PC-3 (cell line): Measurements from ENCODE around the gene CHD5. TPM values are rescaled to one million over a fixed set of nuclear protein-coding genes. Genes with fewer than 3 reads are reported as not detected.

ENCODE experiments used
- ATAC-seq: fragments of 200-7000 bp; cut with Tn5 transposase; 2 replicates; pipeline ENCODE4 v1.9.1; 2020; ENCODE audit warnings: mild to moderate bottlenecking, moderate library complexity
- BruUV-seq: library from RNA; stranded (reverse); fragments of 400-500 nt; replicated peaks from 2 replicates; lab custom pipeline; 2021; lab: Mats Ljungman, UMichigan
- CTCF ChIA-PET: fragments of 300-600 bp; sonication (Branson Sonifier 250); formaldehyde crosslinking; loops from one replicate; lab custom pipeline; 2022; ENCODE audit warnings: antibody characterized with exemption; lab: Charles Lee
- POLR2A ChIA-PET: fragments of 300-600 bp; sonication (Branson Sonifier 250); formaldehyde crosslinking; loops from one replicate; lab custom pipeline; 2022; ENCODE audit warnings: antibody characterized with exemption; ENCODE audit not compliant: unreplicated experiment; lab: Charles Lee
- DNase-seq: peaks from one replicate; pipeline ENCODE4 v3.0.0-alpha.2; 2015
- H2AFZ ChIP-seq: fragments of 300-600 bp; sonication (generic); 2 replicates; pipeline ENCODE4 v1.6.0; 2016; ENCODE audit warnings: antibody characterized with exemption, low read length
- H3F3A ChIP-seq: fragments of 300-600 bp; sonication (generic); one replicate; pipeline ENCODE4 v1.6.0; 2017; ENCODE audit warnings: antibody characterized with exemption, low read length, control low read depth, mild to moderate bottlenecking; ENCODE audit not compliant: unreplicated experiment
- H3K27ac ChIP-seq: fragments of 300-600 bp; sonication (generic); 2 replicates; pipeline ENCODE4 v1.5.1; 2016; ENCODE audit warnings: mild to moderate bottlenecking, low read length
- H3K27me3 ChIP-seq: fragments of 300-600 bp; sonication (generic); 2 replicates; pipeline ENCODE4 v1.6.1; 2016; ENCODE audit warnings: low read length, mixed read lengths
- H3K36me3 ChIP-seq: fragments of 300-600 bp; sonication (generic); 2 replicates; pipeline ENCODE4 v1.6.1; 2016; ENCODE audit warnings: low read depth, mixed run types, low read length, mixed read lengths
- H3K4me1 ChIP-seq: fragments of 300-600 bp; sonication (generic); 2 replicates; pipeline ENCODE4 v1.5.1; 2016; ENCODE audit warnings: low read length; ENCODE audit not compliant: insufficient read depth
- H3K4me2 ChIP-seq: fragments of 300-600 bp; sonication (generic); 2 replicates; pipeline ENCODE4 v1.6.0; 2016; ENCODE audit warnings: low read length
- H3K4me3 ChIP-seq: fragments of 300-600 bp; sonication (generic); 2 replicates; pipeline ENCODE4 v1.5.1; 2016; ENCODE audit warnings: mild to moderate bottlenecking, low read length, mixed read lengths
- H3K79me2 ChIP-seq: fragments of 300-600 bp; sonication (generic); 2 replicates; pipeline ENCODE4 v1.6.1; 2017; ENCODE audit warnings: low read length, mixed read lengths
- H3K9ac ChIP-seq: fragments of 300-600 bp; sonication (generic); 2 replicates; pipeline ENCODE4 v1.6.0; 2016; ENCODE audit warnings: mild to moderate bottlenecking, low read length
- H3K9me2 ChIP-seq: fragments of 300-600 bp; sonication (generic); replicated peaks from 2 replicates; pipeline ENCODE4 v1.6.1; 2016; ENCODE audit warnings: mixed run types, low read length, mixed read lengths
- H3K9me3 ChIP-seq: fragments of 300-600 bp; sonication (generic); 2 replicates; pipeline ENCODE4 v1.6.1; 2016; ENCODE audit warnings: low read length, mixed read lengths
- H4K20me1 ChIP-seq: fragments of 300-600 bp; sonication (generic); 2 replicates; pipeline ENCODE4 v1.6.1; 2016; ENCODE audit warnings: low read length, mixed read lengths
- EZH2 ChIP-seq: fragments of 300-600 bp; sonication (generic); IDR thresholded peaks from one replicate; pipeline ENCODE4 v1.6.1; 2017; ENCODE audit warnings: antibody characterized with exemption, mild to moderate bottlenecking, low read length; ENCODE audit not compliant: unreplicated experiment
- EZH2phosphoT487 ChIP-seq: fragments of 300-600 bp; sonication (generic); IDR thresholded peaks from 2 replicates; pipeline ENCODE4 v1.6.1; 2018; ENCODE audit warnings: mild to moderate bottlenecking, antibody characterized with exemption, low read length, borderline replicate concordance
- intact Hi-C: fragments of 100-400 bp; cut with micrococcal nuclease; formaldehyde crosslinking; loops from 2 replicates; pipeline ENCODE4 v1.9.0; 2023
- total RNA-seq: library from RNA; depleted of rRNA; stranded (reverse); fragments of >200 nt; gene quantifications from 2 replicates; pipeline ENCODE4 v1.2.3, GENCODE V29; 2014
- TF ChIP-seq, protein P1 (sequence below): fragments of 300-600 bp; sonication (generic); conservative IDR thresholded peaks from 2 replicates; pipeline ENCODE4 v1.5.1; 2017; ENCODE audit warnings: antibody characterized with exemption, low read depth, mild to moderate bottlenecking, low read length

The CHD5 gene
- total RNA-seq, 1 experiment from 2014 or later: 0.55 TPM

DNA sequence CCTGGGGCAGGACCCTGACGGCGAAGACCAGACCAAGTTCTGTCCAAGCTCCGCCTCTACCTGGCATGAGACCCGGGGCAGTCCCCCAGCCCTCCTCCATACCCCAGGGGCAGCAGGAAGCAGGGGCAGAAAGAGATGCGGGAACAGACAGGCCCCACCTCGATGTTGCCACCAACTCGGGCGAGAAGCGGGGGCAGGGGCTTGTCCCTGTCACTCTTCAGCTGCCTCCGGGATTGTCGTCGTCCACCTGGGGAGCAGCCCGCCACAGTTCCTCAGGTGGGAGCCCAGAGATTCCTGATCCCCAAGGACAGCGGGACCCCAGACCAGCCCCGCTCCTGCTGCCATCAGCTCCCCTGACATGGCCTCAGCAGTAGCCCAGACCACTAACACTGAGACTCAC, 54.8 kb downstream of the CHD5 start:
- intact Hi-C loops: no loop called here
- Histone ChIP-seq H3F3A (no peaks in the 10 kb centered on the region), H3K9me3 (no peaks in the 10 kb centered on the region), H3K79me2 (no peaks in the 10 kb centered on the region), H3K36me3 (no peaks in the 10 kb centered on the region), H3K4me1 (no peaks in the 10 kb centered on the region), H2AFZ (no peak overlapping the region), H3K9ac (no peak overlapping the region), H3K9me2 (no peaks in the 10 kb centered on the region), H3K4me3 (no peak overlapping the region), H3K27me3 (no peaks in the 10 kb centered on the region), H3K4me2 (no peak overlapping the region), H3K27ac (no peak overlapping the region), H4K20me1 (no peaks in the 10 kb centered on the region)
- no TSS peak for BruUV-seq
- ChIA-PET CTCF (no interaction called here), POLR2A (no interaction called here)
- no peak for ATAC-seq
- DNase-seq: no peak
- TF ChIP-seq, protein P1, sequence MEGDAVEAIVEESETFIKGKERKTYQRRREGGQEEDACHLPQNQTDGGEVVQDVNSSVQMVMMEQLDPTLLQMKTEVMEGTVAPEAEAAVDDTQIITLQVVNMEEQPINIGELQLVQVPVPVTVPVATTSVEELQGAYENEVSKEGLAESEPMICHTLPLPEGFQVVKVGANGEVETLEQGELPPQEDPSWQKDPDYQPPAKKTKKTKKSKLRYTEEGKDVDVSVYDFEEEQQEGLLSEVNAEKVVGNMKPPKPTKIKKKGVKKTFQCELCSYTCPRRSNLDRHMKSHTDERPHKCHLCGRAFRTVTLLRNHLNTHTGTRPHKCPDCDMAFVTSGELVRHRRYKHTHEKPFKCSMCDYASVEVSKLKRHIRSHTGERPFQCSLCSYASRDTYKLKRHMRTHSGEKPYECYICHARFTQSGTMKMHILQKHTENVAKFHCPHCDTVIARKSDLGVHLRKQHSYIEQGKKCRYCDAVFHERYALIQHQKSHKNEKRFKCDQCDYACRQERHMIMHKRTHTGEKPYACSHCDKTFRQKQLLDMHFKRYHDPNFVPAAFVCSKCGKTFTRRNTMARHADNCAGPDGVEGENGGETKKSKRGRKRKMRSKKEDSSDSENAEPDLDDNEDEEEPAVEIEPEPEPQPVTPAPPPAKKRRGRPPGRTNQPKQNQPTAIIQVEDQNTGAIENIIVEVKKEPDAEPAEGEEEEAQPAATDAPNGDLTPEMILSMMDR: no peak
- no peak for TF ChIP-seq EZH2phosphoT487
- TF ChIP-seq EZH2: no peak

DNA sequence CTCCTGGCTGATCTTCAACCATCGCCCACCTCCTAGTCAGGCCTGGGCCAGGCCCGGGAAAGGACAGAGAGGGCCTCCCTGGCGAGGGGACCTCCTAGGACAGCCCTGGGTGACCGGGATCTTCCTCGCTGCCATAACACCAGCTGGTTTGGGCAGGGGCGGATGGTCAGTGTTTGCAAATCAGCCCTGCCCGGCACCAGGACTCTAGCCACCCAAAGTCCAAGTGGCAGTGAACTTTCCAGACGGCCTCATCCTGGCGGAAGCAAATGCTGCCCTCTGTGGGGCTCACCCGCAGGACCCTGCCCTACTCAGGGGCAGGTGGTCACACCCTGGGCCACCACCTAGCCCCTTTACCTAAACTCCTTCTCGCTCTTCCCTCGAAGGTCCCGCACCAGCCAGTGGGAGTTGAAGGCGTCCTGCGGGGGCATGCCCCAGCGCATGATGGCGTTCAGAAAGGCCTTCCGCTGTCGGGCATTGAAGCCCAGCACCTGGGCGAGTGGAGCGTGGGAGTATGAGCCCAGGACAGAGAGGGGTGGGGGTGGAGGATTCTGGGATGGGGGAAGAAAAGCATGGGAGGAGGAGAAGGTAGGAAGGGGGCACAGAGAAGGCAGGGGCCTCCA, 55.3 kb downstream of the CHD5 start:
- CTCF ChIA-PET: no interaction called here
- no peaks in the 10 kb centered on the region for H3K27me3 ChIP-seq
- no peaks in the 10 kb centered on the region for H3K9me2 ChIP-seq
- no peaks in the 10 kb centered on the region for H4K20me1 ChIP-seq
- no TSS peak for BruUV-seq
- intact Hi-C loops: no loop called here
- H3K4me2 ChIP-seq: no peak overlapping the region
- H3K4me1 ChIP-seq: no peaks in the 10 kb centered on the region
- no peaks in the 10 kb centered on the region for H3F3A ChIP-seq
- H3K9ac ChIP-seq: no peak overlapping the region
- H2AFZ ChIP-seq: no peak overlapping the region
- no peak overlapping the region for H3K27ac ChIP-seq
- TF ChIP-seq EZH2phosphoT487: no peak
- TF ChIP-seq EZH2: no peak
- TF ChIP-seq, protein P1: no peak
- no peak for DNase-seq
- no peak for ATAC-seq
- POLR2A ChIA-PET: no interaction called here
- H3K79me2 ChIP-seq: no peaks in the 10 kb centered on the region
- H3K9me3 ChIP-seq: no peaks in the 10 kb centered on the region
- no peak overlapping the region for H3K4me3 ChIP-seq
- H3K36me3 ChIP-seq: no peaks in the 10 kb centered on the region

DNA sequence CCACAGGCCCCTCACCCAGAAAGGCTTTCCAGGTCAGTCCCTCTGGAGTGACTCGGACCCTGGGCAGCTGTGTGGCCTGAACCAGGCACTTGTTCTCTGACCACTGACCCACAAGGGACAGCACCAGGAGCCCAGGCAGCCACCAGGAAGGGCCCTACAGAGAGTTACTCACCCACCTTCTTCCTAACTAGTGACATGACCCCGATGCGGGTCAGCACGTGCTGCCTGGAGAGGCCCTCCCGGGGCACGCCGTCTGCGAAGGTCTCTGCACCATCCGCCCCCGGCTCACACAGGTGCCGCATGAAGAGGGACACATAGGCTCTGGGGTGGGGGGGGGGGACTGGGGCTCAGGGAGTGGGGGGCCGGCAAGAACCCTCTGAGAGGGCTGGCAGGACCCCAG, 55.8 kb downstream of the CHD5 start:
- H3K9me2 ChIP-seq: no peaks in the 10 kb centered on the region
- no peak overlapping the region for H3K4me3 ChIP-seq
- CTCF ChIA-PET: no interaction called here
- no peak overlapping the region for H3K9ac ChIP-seq
- H3F3A ChIP-seq: no peaks in the 10 kb centered on the region
- intact Hi-C loops: no loop called here
- no peak overlapping the region for H2AFZ ChIP-seq
- H3K9me3 ChIP-seq: no peaks in the 10 kb centered on the region
- DNase-seq (no peak), ATAC-seq (no peak)
- H3K79me2 ChIP-seq: no peaks in the 10 kb centered on the region
- H3K4me2 ChIP-seq: no peak overlapping the region
- H4K20me1 ChIP-seq: no peaks in the 10 kb centered on the region
- no peaks in the 10 kb centered on the region for H3K36me3 ChIP-seq
- POLR2A ChIA-PET: no interaction called here
- H3K27ac ChIP-seq: no peak overlapping the region
- no peaks in the 10 kb centered on the region for H3K4me1 ChIP-seq
- TF ChIP-seq EZH2: no peak
- TF ChIP-seq, protein P1: no peak
- TF ChIP-seq EZH2phosphoT487: no peak
- no peaks in the 10 kb centered on the region for H3K27me3 ChIP-seq
- BruUV-seq: no TSS peak
